Loucy (cell line): ENCODE data around the gene SECISBP2.

Experiments
- H2AFZ ChIP-seq: fragments of 200-600 bp; sonication (generic); 2 replicates; pipeline ENCODE4 v1.6.0; 2016; ENCODE audit warnings: antibody characterized with exemption, mild to moderate bottlenecking, low read length, moderate library complexity
- H3F3A ChIP-seq: fragments of 200-600 bp; 2 replicates; pipeline ENCODE4 v1.6.0; 2016; ENCODE audit warnings: antibody characterized with exemption, low read depth, mild to moderate bottlenecking
- H3K27me3 ChIP-seq: fragments of 200-600 bp; sonication (generic); 2 replicates; pipeline ENCODE4 v1.6.1; 2014; ENCODE audit warnings: low read length, mild to moderate bottlenecking; ENCODE audit not compliant: insufficient read depth, poor library complexity, severe bottlenecking
- H3K36me3 ChIP-seq: fragments of 200-600 bp; sonication (generic); 2 replicates; pipeline ENCODE4 v1.6.1; 2016; ENCODE audit warnings: low read length; ENCODE audit not compliant: insufficient read depth
- H3K4me1 ChIP-seq: fragments of 200-600 bp; sonication (generic); 2 replicates; pipeline ENCODE4 v1.5.1; 2014; ENCODE audit warnings: low read length, mild to moderate bottlenecking; ENCODE audit not compliant: insufficient read depth, poor library complexity, severe bottlenecking
- H3K4me2 ChIP-seq: fragments of 200-600 bp; sonication (generic); 2 replicates; pipeline ENCODE4 v1.6.0; 2014; ENCODE audit warnings: antibody characterized with exemption, low read length, low read depth, mild to moderate bottlenecking; ENCODE audit not compliant: poor library complexity, severe bottlenecking
- H3K4me3 ChIP-seq: fragments of 200-600 bp; sonication (generic); 2 replicates; pipeline ENCODE4 v1.5.1; 2014; ENCODE audit warnings: low read length, mild to moderate bottlenecking, mixed read lengths; ENCODE audit not compliant: poor library complexity, severe bottlenecking
- H3K79me2 ChIP-seq: fragments of 200-600 bp; sonication (generic); 2 replicates; pipeline ENCODE4 v1.6.1; 2014; ENCODE audit warnings: low read length; ENCODE audit not compliant: insufficient read depth
- H3K9ac ChIP-seq: fragments of 200-600 bp; sonication (generic); 2 replicates; pipeline ENCODE4 v1.6.0; 2014; ENCODE audit warnings: mild to moderate bottlenecking, low read depth, low read length, moderate library complexity; ENCODE audit not compliant: poor library complexity, severe bottlenecking
- H3K9me2 ChIP-seq: fragments of 200-600 bp; sonication (generic); replicated peaks from 2 replicates; pipeline ENCODE4 v1.6.1; 2016; ENCODE audit warnings: low read depth, low read length, mixed read lengths
- H3K9me3 ChIP-seq: fragments of 200-600 bp; sonication (generic); 2 replicates; pipeline ENCODE4 v1.6.1; 2014; ENCODE audit warnings: mild to moderate bottlenecking, antibody characterized with exemption, low read length, low read depth; ENCODE audit not compliant: insufficient read depth
- H4K20me1 ChIP-seq: fragments of 200-600 bp; sonication (generic); 2 replicates; pipeline ENCODE4 v1.6.0; 2014; ENCODE audit warnings: antibody characterized with exemption, low read length, mild to moderate bottlenecking; ENCODE audit not compliant: insufficient read depth, poor library complexity, severe bottlenecking
- CTCF ChIP-seq: fragments of 200-600 bp; sonication (generic); conservative IDR thresholded peaks from 2 replicates; pipeline ENCODE4 v1.5.1; 2014; ENCODE audit warnings: mild to moderate bottlenecking, antibody characterized with exemption, low read length
- EZH2phosphoT487 ChIP-seq: fragments of 200-600 bp; IDR thresholded peaks from 2 replicates; pipeline ENCODE4 v1.6.1; 2018; ENCODE audit warnings: antibody characterized with exemption, mild to moderate bottlenecking, moderate library complexity, borderline replicate concordance

The SECISBP2 gene

GRCh38 chr9:89325733-89326132 is 7.4 kb downstream of the SECISBP2 start:
- peaks cover 8% of the 10 kb centered on the region for H4K20me1 ChIP-seq
- TF ChIP-seq EZH2phosphoT487 (no peak), CTCF (no peak)
- H3K9me3 ChIP-seq = no peaks in the 10 kb centered on the region
- H3K9ac ChIP-seq = no peak overlapping the region
- H3K4me3 ChIP-seq = no peak overlapping the region
- no peak overlapping the region for H3K4me2 ChIP-seq
- peaks cover 35% of the 10 kb centered on the region; the same call in 1 of the 2 replicates for H3K36me3 ChIP-seq
- H3F3A ChIP-seq = no peaks in the 10 kb centered on the region
- H3K4me1 ChIP-seq = peaks cover 5% of the 10 kb centered on the region
- peaks cover 44% of the 10 kb centered on the region for H3K79me2 ChIP-seq
- no peaks in the 10 kb centered on the region for H3K27me3 ChIP-seq
- no peaks in the 10 kb centered on the region for H3K9me2 ChIP-seq
- H2AFZ ChIP-seq = no peak overlapping the region

- Histone ChIP-seq H3K4me1 (no peaks in the 10 kb centered on the region), H3K9me2 (no peaks in the 10 kb centered on the region), H3K9ac (no peak overlapping the region), H3K4me3 (no peak overlapping the region), H3K4me2 (no peak overlapping the region), H3K79me2 (peaks cover 22% of the 10 kb centered on the region), H3F3A (no peaks in the 10 kb centered on the region), H3K9me3 (no peaks in the 10 kb centered on the region), H3K27me3 (no peaks in the 10 kb centered on the region), H3K36me3 (peaks cover 51% of the 10 kb centered on the region), H4K20me1 (peaks cover 3% of the 10 kb centered on the region), H2AFZ (no peak overlapping the region)
- TF ChIP-seq EZH2phosphoT487 = no peak
- TF ChIP-seq CTCF = no peak
Observed at GRCh38 chr9:89328064-89328463, 9.8 kb downstream of the SECISBP2 start.

GRCh38 chr9:89329917-89330316 is 11.6 kb downstream of the SECISBP2 start:
- H3F3A ChIP-seq = no peaks in the 10 kb centered on the region
- H3K79me2 ChIP-seq = peaks cover 3% of the 10 kb centered on the region; the same call in 1 of the 2 replicates
- no peaks in the 10 kb centered on the region for H3K27me3 ChIP-seq
- H2AFZ ChIP-seq = no peak overlapping the region
- H3K9ac ChIP-seq = no peak overlapping the region
- no peak overlapping the region for H3K4me3 ChIP-seq
- no peaks in the 10 kb centered on the region for H3K4me1 ChIP-seq
- peaks cover under 1% of the 10 kb centered on the region for H4K20me1 ChIP-seq
- H3K4me2 ChIP-seq = no peak overlapping the region
- H3K36me3 ChIP-seq = peaks cover 68% of the 10 kb centered on the region
- TF ChIP-seq EZH2phosphoT487 (no peak), CTCF (no peak)
- H3K9me2 ChIP-seq = no peaks in the 10 kb centered on the region
- H3K9me3 ChIP-seq = no peaks in the 10 kb centered on the region
